Measurements from ENCODE around the gene C1R.

C1R gene

GRCh38 chr12:7099290-7099996, 7.2 kb upstream of the C1R start:
- intact Hi-C loops (cut with micrococcal nuclease), result no loop called here
- Mint-ChIP-seq H3K4me1 (ENCODE audit: low read depth) (peaks cover 35% of the 10 kb centered on the region), H3K4me3 (no peak overlapping the region), H3K27me3 (peaks cover 10% of the 10 kb centered on the region), H3K27ac (peak overlapping the region; percentile 45), H3K36me3 (ENCODE audit: low read depth) (peaks cover 42% of the 10 kb centered on the region), H3K9me3 (no peaks in the 10 kb centered on the region)

GRCh38 chr12:7096979-7097378, 4.7 kb upstream of the C1R start:
- Mint-ChIP-seq H3K27ac (no peak overlapping the region), H3K27me3 (peaks cover 13% of the 10 kb centered on the region), H3K4me3 (no peak overlapping the region), H3K9me3 (no peaks in the 10 kb centered on the region), H3K4me1 (ENCODE audit: low read depth) (peaks cover 33% of the 10 kb centered on the region), H3K36me3 (ENCODE audit: low read depth) (peaks cover 23% of the 10 kb centered on the region)
- intact Hi-C loops (cut with micrococcal nuclease), result no loop called here

GRCh38 chr12:7096006-7096932, 4.0 kb upstream of the C1R start:
- no peaks in the 10 kb centered on the region for H3K9me3 Mint-ChIP-seq
- H3K27me3 Mint-ChIP-seq, result peaks cover 17% of the 10 kb centered on the region
- H3K4me1 Mint-ChIP-seq (ENCODE audit: low read depth), result peaks cover 36% of the 10 kb centered on the region
- H3K27ac Mint-ChIP-seq, result no peak overlapping the region
- intact Hi-C loops (cut with micrococcal nuclease), result no loop called here
- H3K36me3 Mint-ChIP-seq (ENCODE audit: low read depth), result peaks cover 18% of the 10 kb centered on the region
- H3K4me3 Mint-ChIP-seq, result no peak overlapping the region

DNA sequence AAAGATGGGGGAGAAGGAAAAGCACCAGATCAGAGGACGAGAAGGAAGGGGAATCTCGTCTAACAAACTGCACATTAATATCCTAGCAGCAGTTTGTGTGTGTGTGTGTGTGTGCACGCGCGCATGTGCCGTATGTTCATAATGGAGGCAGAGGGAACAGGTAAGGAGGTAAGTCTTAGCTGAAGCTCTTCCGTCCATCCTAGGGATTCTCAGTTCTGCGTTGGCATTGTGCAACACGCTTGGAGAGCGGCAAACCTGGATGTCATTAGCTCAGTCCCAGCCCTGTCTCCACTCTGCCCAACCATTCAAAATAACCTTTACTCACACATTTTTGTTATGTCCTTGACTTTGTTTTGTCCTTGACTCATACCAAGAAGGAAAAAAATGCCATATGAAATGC, 1.6 kb upstream of the C1R start:
- H3K27me3 Mint-ChIP-seq, result peaks cover 30% of the 10 kb centered on the region
- H3K36me3 Mint-ChIP-seq (ENCODE audit: low read depth), result peaks cover 18% of the 10 kb centered on the region
- no peaks in the 10 kb centered on the region for H3K9me3 Mint-ChIP-seq
- H3K4me1 Mint-ChIP-seq (ENCODE audit: low read depth), result peaks cover 28% of the 10 kb centered on the region
- intact Hi-C loops (cut with micrococcal nuclease), result loop anchor here (5.0 kb wide), 1 partner anchor 37 kb away; no protein-coding TSS in a partner anchor
- H3K27ac Mint-ChIP-seq, result no peak overlapping the region
- no peak overlapping the region for H3K4me3 Mint-ChIP-seq

DNA sequence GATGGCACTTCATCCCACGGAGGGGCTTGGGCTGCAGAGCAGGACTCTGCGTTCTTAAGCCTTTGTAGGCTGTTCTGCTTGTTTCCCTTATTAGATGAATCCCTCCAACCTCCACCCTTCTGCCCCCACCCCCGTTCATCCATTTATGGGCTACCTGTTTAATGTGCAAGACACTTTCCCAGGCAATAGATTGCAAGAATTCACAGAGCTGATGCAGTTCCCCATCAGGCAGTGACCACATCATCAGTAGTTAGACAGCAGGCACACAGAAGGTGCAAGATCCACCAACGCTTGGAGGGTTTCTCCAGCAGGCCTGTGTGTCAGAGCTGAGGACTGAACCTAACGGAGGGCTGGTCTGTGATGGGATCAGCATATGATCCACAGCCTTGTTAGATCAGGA, 1.2 kb upstream of the C1R start:
- Mint-ChIP-seq H3K4me1 (ENCODE audit: low read depth) (peaks cover 25% of the 10 kb centered on the region), H3K27ac (no peak overlapping the region), H3K27me3 (peaks cover 34% of the 10 kb centered on the region), H3K36me3 (ENCODE audit: low read depth) (peaks cover 15% of the 10 kb centered on the region), H3K9me3 (no peaks in the 10 kb centered on the region), H3K4me3 (no peak overlapping the region)
- intact Hi-C loops (cut with micrococcal nuclease), result loop anchor here (5.0 kb wide), 1 partner anchor 36 kb away; no protein-coding TSS in a partner anchor

DNA sequence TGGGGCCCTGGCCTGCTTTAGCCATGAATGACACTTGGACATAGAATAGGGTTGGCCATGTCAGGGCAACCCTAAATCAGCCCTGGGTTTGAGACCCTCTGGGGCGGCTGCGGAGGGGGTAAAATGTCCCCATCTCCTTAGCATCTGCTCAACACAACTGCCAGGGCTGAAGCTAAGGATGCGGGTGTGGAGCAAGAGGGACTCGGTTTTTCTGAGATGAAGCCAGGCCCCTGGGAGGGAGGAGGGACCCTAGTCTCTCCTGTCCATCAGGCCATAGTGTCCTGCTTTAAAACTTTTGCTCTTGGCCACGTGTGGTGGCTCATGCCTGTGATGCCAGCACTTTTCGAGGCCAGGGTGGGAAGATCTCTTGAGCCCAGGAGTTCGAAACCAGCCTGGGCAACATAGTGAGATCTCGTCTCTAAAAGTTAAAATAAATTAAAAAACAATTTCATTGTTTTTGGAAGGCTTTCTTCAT, 778 bp upstream of the C1R start:
- Mint-ChIP-seq H3K27ac (peak overlapping the region; percentile 58), H3K4me1 (ENCODE audit: low read depth) (peaks cover 24% of the 10 kb centered on the region), H3K4me3 (no peak overlapping the region)

GRCh38 chr12:7091660-7092228, 501 bp downstream of the C1R start:
- H3K27me3 Mint-ChIP-seq, result peaks cover 37% of the 10 kb centered on the region
- intact Hi-C loops (cut with micrococcal nuclease), result loop anchor here (5.0 kb wide), 1 partner anchor 34 kb away; no protein-coding TSS in a partner anchor
- H3K36me3 Mint-ChIP-seq (ENCODE audit: low read depth), result peaks cover 1% of the 10 kb centered on the region
- peak overlapping the region; percentile 81 for H3K4me3 Mint-ChIP-seq
- H3K9me3 Mint-ChIP-seq, result no peaks in the 10 kb centered on the region
- H3K27ac Mint-ChIP-seq, result peak overlapping the region; percentile 58
- peaks cover 24% of the 10 kb centered on the region for H3K4me1 Mint-ChIP-seq (ENCODE audit: low read depth)

More for the DNA sequence above, 778 bp upstream of the C1R start:
- peaks cover 11% of the 10 kb centered on the region for H3K36me3 Mint-ChIP-seq (ENCODE audit: low read depth)
- H3K27me3 Mint-ChIP-seq, result peaks cover 34% of the 10 kb centered on the region
- intact Hi-C loops (cut with micrococcal nuclease), result loop anchor here (5.0 kb wide), 1 partner anchor 36 kb away; no protein-coding TSS in a partner anchor
- no peaks in the 10 kb centered on the region for H3K9me3 Mint-ChIP-seq

DNA sequence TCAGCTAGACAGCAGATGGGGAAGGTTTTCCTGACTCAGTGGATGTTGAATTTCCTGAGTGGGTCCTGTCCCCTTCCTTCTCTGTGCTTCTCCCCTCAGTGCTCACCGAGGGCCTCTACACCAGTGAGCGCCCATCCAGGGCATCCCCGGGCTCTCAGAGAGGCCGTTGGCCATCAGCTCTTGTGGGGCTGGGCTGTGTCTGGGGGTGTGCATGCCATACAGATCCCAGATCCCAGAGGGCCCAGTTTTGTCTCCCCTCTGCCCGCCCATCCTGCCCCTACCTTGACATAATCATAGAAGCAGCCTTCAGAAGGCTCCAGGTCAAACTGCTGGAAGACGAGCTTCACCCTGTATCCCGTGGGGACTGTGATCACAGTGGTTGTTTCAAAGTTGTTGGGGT, 1.1 kb downstream of the C1R start:
- no peaks in the 10 kb centered on the region for H3K36me3 Mint-ChIP-seq (ENCODE audit: low read depth)
- H3K4me3 Mint-ChIP-seq, result no peak overlapping the region
- H3K27me3 Mint-ChIP-seq, result peaks cover 37% of the 10 kb centered on the region
- H3K27ac Mint-ChIP-seq, result no peak overlapping the region
- H3K9me3 Mint-ChIP-seq, result no peaks in the 10 kb centered on the region
- H3K4me1 Mint-ChIP-seq (ENCODE audit: low read depth), result peaks cover 24% of the 10 kb centered on the region
- intact Hi-C loops (cut with micrococcal nuclease), result loop anchor here (5.0 kb wide), 1 partner anchor 34 kb away; no protein-coding TSS in a partner anchor

GRCh38 chr12:7090222-7090998, 1.8 kb downstream of the C1R start:
- no peak overlapping the region for H3K4me3 Mint-ChIP-seq
- H3K9me3 Mint-ChIP-seq, result no peaks in the 10 kb centered on the region
- H3K27ac Mint-ChIP-seq, result no peak overlapping the region
- intact Hi-C loops (cut with micrococcal nuclease), result loop anchor here (5.0 kb wide), 1 partner anchor 33 kb away; no protein-coding TSS in a partner anchor
- peaks cover 19% of the 10 kb centered on the region for H3K4me1 Mint-ChIP-seq (ENCODE audit: low read depth)
- H3K27me3 Mint-ChIP-seq, result peaks cover 35% of the 10 kb centered on the region
- H3K36me3 Mint-ChIP-seq (ENCODE audit: low read depth), result no peaks in the 10 kb centered on the region

DNA sequence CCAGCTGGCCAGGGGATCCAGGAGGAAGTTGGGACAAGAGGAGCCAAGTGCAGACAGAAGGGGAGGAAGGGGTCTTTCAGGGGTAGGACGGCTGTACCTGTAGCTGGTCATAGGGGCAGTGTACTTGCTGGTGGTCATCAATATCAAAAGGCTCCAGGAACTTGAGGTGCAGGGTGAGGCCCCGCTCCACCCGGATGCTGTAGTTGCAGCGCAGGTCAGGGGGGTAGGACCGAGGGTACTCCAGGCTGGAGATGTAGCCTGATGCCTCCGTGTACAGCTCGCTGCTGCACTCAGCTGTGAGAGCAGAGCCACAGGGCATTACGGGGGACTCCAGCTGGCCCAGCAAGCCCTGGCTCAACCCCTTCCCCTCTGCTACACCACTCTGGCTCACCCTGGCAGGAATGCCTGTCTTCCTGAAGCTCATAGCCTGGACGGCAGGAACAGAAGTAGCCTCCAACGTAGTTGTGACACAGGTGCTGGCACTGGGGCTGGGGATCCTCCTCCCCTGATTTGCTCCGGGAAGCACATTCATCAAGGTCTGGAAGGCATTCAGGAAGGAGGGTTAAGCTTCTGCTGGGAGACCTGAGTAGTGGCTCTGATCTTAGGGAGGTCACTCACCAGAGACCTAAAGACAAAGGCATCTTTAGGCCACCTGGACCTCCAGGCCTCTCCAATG, 2.9 kb downstream of the C1R start:
- no peaks in the 10 kb centered on the region for H3K36me3 Mint-ChIP-seq (ENCODE audit: low read depth)
- H3K4me1 Mint-ChIP-seq (ENCODE audit: low read depth), result peaks cover 12% of the 10 kb centered on the region
- H3K9me3 Mint-ChIP-seq, result no peaks in the 10 kb centered on the region
- no peak overlapping the region for H3K4me3 Mint-ChIP-seq
- peaks cover 29% of the 10 kb centered on the region for H3K27me3 Mint-ChIP-seq
- H3K27ac Mint-ChIP-seq, result no peak overlapping the region
- intact Hi-C loops (cut with micrococcal nuclease), result no loop called here

GRCh38 chr12:7083125-7083524, 9.1 kb downstream of the C1R start:
- Mint-ChIP-seq H3K9me3 (peaks cover 9% of the 10 kb centered on the region), H3K36me3 (ENCODE audit: low read depth) (no peaks in the 10 kb centered on the region), H3K27ac (no peak overlapping the region), H3K27me3 (peaks cover 8% of the 10 kb centered on the region), H3K4me3 (no peak overlapping the region), H3K4me1 (ENCODE audit: low read depth) (no peaks in the 10 kb centered on the region)
- intact Hi-C loops (cut with micrococcal nuclease), result no loop called here

DNA sequence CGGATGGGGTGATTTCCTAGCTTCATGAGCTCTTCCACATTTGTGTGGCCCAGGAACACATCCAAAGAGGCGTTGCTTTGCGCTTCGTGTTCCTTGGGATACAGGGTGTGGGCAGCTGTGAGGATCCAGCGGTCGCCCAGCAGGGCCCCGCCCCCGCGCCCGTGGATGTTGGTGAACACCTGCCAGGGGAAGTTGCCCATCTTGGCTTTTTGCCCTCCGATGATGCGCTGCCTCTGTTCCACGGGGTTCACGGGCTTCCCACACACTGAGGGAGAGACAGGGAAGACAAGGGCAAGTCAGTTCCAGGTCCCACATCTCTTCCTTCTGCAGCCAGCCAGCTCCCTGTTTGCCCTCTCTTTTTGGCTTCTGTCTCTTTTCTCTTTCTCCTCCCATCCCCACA, 11.2 kb downstream of the C1R start:
- peaks cover 3% of the 10 kb centered on the region for H3K27me3 Mint-ChIP-seq
- H3K4me3 Mint-ChIP-seq, result no peak overlapping the region
- peaks cover 9% of the 10 kb centered on the region for H3K9me3 Mint-ChIP-seq
- peaks cover 3% of the 10 kb centered on the region for H3K4me1 Mint-ChIP-seq (ENCODE audit: low read depth)
- intact Hi-C loops (cut with micrococcal nuclease), result no loop called here
- H3K27ac Mint-ChIP-seq, result no peak overlapping the region
- H3K36me3 Mint-ChIP-seq (ENCODE audit: low read depth), result no peaks in the 10 kb centered on the region

DNA sequence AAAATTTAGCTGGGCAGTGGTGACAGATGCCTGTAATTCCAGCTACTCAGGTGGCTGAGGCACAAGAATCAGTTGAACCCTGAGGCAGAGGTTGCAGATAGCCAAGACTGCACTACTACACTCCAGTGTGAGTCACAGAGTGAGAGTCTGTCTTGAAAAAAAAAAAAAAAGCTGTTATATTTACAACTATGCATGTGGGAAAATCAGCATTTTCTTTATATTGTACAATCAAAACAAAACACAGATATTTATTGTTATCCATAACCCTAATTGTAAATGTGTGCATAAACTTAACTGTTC, 12.5 kb downstream of the C1R start:
- no peak overlapping the region for H3K4me3 Mint-ChIP-seq

More for the DNA sequence above, 12.5 kb downstream of the C1R start:
- Mint-ChIP-seq H3K27me3 (peaks cover 11% of the 10 kb centered on the region), H3K27ac (no peak overlapping the region), H3K4me1 (ENCODE audit: low read depth) (peaks cover 7% of the 10 kb centered on the region), H3K9me3 (peaks cover 9% of the 10 kb centered on the region), H3K36me3 (ENCODE audit: low read depth) (no peaks in the 10 kb centered on the region)
- intact Hi-C loops (cut with micrococcal nuclease), result no loop called here
